Neural cell (in vitro differentiated cells): Measurements from ENCODE around the gene SHROOM2. TPM values are rescaled to one million over a fixed set of nuclear protein-coding genes. Genes with fewer than 3 reads are reported as not detected.

ENCODE experiments used
- H2AFZ ChIP-seq: fragments of 200-600, 300-800 bp; sonication (generic), shearing (Covaris generic); 2 replicates; pipeline ENCODE4 v1.6.0; 2014; ENCODE audit warnings: low read depth, mild to moderate bottlenecking, antibody characterized with exemption, low read length, moderate library complexity
- H3F3A ChIP-seq: fragments of 200-600 bp; shearing (Covaris generic); 2 replicates; pipeline ENCODE4 v1.6.1; 2016; ENCODE audit warnings: mild to moderate bottlenecking, moderate library complexity, mixed read lengths, antibody characterized with exemption, low read length; ENCODE audit not compliant: insufficient read depth, poor library complexity, severe bottlenecking
- H3K27ac ChIP-seq: fragments of 200-600, 300-800 bp; sonication (generic), shearing (Covaris generic); 2 replicates; pipeline ENCODE4 v1.5.1; 2014; ENCODE audit warnings: mild to moderate bottlenecking, low read length, moderate library complexity
- H3K27me3 ChIP-seq: fragments of 300-800, 200-600 bp; sonication (generic), shearing (Covaris generic); 2 replicates; pipeline ENCODE4 v1.6.0; 2014; ENCODE audit warnings: mild to moderate bottlenecking, low read depth, low read length, moderate library complexity; ENCODE audit not compliant: insufficient read depth
- H3K36me3 ChIP-seq: fragments of 300-800, 200-600 bp; sonication (generic), shearing (Covaris generic); 2 replicates; pipeline ENCODE4 v1.5.1; 2014; ENCODE audit warnings: mild to moderate bottlenecking, antibody characterized with exemption, low read length, moderate library complexity; ENCODE audit not compliant: insufficient read depth
- H3K4me2 ChIP-seq: fragments of 300-800, 200-600 bp; sonication (generic), shearing (Covaris generic); 2 replicates; pipeline ENCODE4 v1.6.0; 2014; ENCODE audit warnings: mild to moderate bottlenecking, low read length
- H3K4me3 ChIP-seq: fragments of 300-800, 200-600 bp; sonication (generic), shearing (Covaris generic); 2 replicates; pipeline ENCODE4 v1.5.1; 2014; ENCODE audit warnings: mild to moderate bottlenecking, low read length, moderate library complexity
- H3K79me2 ChIP-seq: fragments of 200-600 bp; shearing (Covaris generic); replicated peaks from 2 replicates; pipeline ENCODE4 v1.6.0; 2014; ENCODE audit warnings: mild to moderate bottlenecking, low read length, moderate library complexity; ENCODE audit not compliant: insufficient read depth
- H3K9ac ChIP-seq: fragments of 300-800, 200-600 bp; sonication (generic), shearing (Covaris generic); 2 replicates; pipeline ENCODE4 v1.6.1; 2016; ENCODE audit warnings: mild to moderate bottlenecking, low read length, mixed read lengths
- H3K9me2 ChIP-seq: fragments of 200-600 bp; shearing (Covaris generic); 2 replicates; pipeline ENCODE4 v1.6.1; 2016; ENCODE audit warnings: mild to moderate bottlenecking, low read length, mixed read lengths; ENCODE audit not compliant: insufficient read depth
- H3K9me3 ChIP-seq: fragments of 200-600, 300-800 bp; sonication (generic), shearing (Covaris generic); 2 replicates; pipeline ENCODE4 v1.6.1; 2016; ENCODE audit warnings: mild to moderate bottlenecking, mixed run types, low read length, moderate library complexity, mixed read lengths
- H4K20me1 ChIP-seq: fragments of 200-600 bp; shearing (Covaris generic); 2 replicates; pipeline ENCODE4 v1.6.1; 2016; ENCODE audit warnings: mild to moderate bottlenecking, mixed run types; ENCODE audit not compliant: insufficient read depth
- EP300 ChIP-seq: fragments of 450-650 bp; conservative IDR thresholded peaks from 2 replicates; pipeline ENCODE4 v1.6.1; 2014; ENCODE audit warnings: antibody characterized with exemption, mild to moderate bottlenecking, moderate library complexity; ENCODE audit not compliant: poor library complexity, severe bottlenecking
- EZH2 ChIP-seq: fragments of 200-600, 300-800 bp; shearing (Covaris generic), sonication (generic); IDR thresholded peaks from 2 replicates; pipeline ENCODE4 v1.6.1; 2014; ENCODE audit warnings: antibody characterized with exemption, low read length, borderline replicate concordance, mild to moderate bottlenecking; ENCODE audit not compliant: insufficient read depth, poor library complexity, severe bottlenecking
- MXI1 ChIP-seq: fragments of 450-650 bp; conservative IDR thresholded peaks from 2 replicates; pipeline ENCODE4 v1.6.1; 2014; ENCODE audit warnings: antibody characterized with exemption, mild to moderate bottlenecking; ENCODE audit not compliant: poor library complexity, severe bottlenecking
- POLR2AphosphoS5 ChIP-seq: IDR thresholded peaks from 2 replicates; pipeline ENCODE4 v1.6.1; 2012
- RAD21 ChIP-seq: fragments of 450-650 bp; conservative IDR thresholded peaks from 2 replicates; pipeline ENCODE4 v1.6.1; 2014; ENCODE audit warnings: antibody characterized with exemption, mild to moderate bottlenecking, moderate library complexity
- SMC3 ChIP-seq: fragments of 450-650 bp; conservative IDR thresholded peaks from 2 replicates; pipeline ENCODE4 v1.6.1; 2014; ENCODE audit warnings: antibody characterized with exemption, mild to moderate bottlenecking, moderate library complexity; ENCODE audit not compliant: poor library complexity
- TAF1 ChIP-seq: IDR thresholded peaks from 2 replicates; pipeline ENCODE4 v1.6.1; 2012; ENCODE audit warnings: low read depth
- polyA plus RNA-seq: library from polyadenylated mRNA; depleted of rRNA; stranded (reverse); fragments of >200 nt; gene quantifications from 2 replicates; pipeline ENCODE4 v1.2.3, GENCODE V29; 2014
- TF ChIP-seq, protein P1 (sequence below): fragments of 450-650 bp; IDR thresholded peaks from 2 replicates; pipeline ENCODE4 v1.5.1; 2014; ENCODE audit warnings: antibody characterized with exemption, mild to moderate bottlenecking, moderate library complexity; ENCODE audit not compliant: poor library complexity, severe bottlenecking
- TF ChIP-seq, protein P2 (sequence below): IDR thresholded peaks from 2 replicates; pipeline ENCODE4 v1.6.1; 2012; ENCODE audit warnings: borderline replicate concordance

Gene SHROOM2
- polyA plus RNA-seq, 1 donor from 2014 or later = 9.2 TPM

DNA sequence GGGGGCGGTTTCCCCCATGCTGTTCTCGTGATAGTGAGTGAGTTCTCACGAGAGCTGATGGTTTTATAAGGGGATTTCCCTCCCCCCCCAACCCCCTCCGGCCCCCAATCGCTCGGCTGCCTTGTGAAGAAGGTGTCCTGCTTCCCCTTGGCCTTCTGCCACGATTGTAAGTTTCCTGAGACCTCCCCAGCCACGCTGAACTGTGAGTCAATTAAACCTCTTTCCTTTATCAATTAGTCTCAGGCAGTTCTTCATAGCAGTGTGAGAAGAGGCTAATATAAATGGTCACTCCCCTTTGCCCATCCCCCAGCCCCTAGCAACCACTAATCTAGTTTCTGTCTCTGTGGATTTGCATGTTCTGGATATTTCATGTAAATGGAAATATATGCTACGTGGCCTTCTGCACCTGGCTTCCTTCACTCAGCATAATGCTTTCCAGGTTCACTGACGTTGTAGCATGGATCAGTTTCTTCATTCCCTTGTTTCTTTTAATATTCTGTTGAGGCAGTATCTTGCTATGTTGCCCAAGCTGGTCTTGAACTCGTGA lies 37.0 kb upstream of the SHROOM2 start:
- Histone ChIP-seq H3K4me3 (no peak overlapping the region), H2AFZ (no peak overlapping the region), H3F3A (no peaks in the 10 kb centered on the region), H3K27ac (no peak overlapping the region), H3K4me2 (no peak overlapping the region), H3K9ac (no peak overlapping the region), H3K79me2 (no peaks in the 10 kb centered on the region), H4K20me1 (no peaks in the 10 kb centered on the region), H3K9me2 (no peaks in the 10 kb centered on the region), H3K36me3 (no peaks in the 10 kb centered on the region), H3K9me3 (no peaks in the 10 kb centered on the region), H3K27me3 (no peaks in the 10 kb centered on the region)
- no peak for TF ChIP-seq EZH2
- TF ChIP-seq, protein P1, sequence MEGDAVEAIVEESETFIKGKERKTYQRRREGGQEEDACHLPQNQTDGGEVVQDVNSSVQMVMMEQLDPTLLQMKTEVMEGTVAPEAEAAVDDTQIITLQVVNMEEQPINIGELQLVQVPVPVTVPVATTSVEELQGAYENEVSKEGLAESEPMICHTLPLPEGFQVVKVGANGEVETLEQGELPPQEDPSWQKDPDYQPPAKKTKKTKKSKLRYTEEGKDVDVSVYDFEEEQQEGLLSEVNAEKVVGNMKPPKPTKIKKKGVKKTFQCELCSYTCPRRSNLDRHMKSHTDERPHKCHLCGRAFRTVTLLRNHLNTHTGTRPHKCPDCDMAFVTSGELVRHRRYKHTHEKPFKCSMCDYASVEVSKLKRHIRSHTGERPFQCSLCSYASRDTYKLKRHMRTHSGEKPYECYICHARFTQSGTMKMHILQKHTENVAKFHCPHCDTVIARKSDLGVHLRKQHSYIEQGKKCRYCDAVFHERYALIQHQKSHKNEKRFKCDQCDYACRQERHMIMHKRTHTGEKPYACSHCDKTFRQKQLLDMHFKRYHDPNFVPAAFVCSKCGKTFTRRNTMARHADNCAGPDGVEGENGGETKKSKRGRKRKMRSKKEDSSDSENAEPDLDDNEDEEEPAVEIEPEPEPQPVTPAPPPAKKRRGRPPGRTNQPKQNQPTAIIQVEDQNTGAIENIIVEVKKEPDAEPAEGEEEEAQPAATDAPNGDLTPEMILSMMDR = no peak
- no peak for TF ChIP-seq MXI1
- no peak for TF ChIP-seq EP300
- no peak for TF ChIP-seq SMC3
- TF ChIP-seq TAF1 = no peak
- TF ChIP-seq RAD21 = no peak
- no peak for TF ChIP-seq POLR2AphosphoS5
- TF ChIP-seq, protein P2, sequence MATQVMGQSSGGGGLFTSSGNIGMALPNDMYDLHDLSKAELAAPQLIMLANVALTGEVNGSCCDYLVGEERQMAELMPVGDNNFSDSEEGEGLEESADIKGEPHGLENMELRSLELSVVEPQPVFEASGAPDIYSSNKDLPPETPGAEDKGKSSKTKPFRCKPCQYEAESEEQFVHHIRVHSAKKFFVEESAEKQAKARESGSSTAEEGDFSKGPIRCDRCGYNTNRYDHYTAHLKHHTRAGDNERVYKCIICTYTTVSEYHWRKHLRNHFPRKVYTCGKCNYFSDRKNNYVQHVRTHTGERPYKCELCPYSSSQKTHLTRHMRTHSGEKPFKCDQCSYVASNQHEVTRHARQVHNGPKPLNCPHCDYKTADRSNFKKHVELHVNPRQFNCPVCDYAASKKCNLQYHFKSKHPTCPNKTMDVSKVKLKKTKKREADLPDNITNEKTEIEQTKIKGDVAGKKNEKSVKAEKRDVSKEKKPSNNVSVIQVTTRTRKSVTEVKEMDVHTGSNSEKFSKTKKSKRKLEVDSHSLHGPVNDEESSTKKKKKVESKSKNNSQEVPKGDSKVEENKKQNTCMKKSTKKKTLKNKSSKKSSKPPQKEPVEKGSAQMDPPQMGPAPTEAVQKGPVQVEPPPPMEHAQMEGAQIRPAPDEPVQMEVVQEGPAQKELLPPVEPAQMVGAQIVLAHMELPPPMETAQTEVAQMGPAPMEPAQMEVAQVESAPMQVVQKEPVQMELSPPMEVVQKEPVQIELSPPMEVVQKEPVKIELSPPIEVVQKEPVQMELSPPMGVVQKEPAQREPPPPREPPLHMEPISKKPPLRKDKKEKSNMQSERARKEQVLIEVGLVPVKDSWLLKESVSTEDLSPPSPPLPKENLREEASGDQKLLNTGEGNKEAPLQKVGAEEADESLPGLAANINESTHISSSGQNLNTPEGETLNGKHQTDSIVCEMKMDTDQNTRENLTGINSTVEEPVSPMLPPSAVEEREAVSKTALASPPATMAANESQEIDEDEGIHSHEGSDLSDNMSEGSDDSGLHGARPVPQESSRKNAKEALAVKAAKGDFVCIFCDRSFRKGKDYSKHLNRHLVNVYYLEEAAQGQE = no peak

DNA sequence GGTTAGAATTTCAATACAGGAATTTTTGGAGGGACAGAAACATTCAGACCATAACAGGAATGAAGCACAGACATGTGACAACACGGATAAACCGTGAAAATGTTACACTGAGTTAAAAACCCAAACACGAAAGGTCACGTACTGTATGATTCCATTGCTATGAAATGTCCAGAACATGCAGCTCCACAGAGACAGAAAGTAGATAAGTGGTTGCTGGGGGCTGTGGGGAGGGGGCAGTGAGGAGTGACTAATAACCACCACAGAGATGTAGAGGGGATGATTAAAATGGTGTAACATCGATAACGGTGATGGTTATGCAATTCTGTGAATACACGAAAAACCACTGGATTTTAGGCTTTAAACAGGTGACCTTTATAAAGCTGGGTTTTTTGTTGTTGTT lies 28.9 kb upstream of the SHROOM2 start:
- no peak overlapping the region for H3K9ac ChIP-seq
- no peaks in the 10 kb centered on the region for H3K36me3 ChIP-seq
- no peak overlapping the region for H3K4me2 ChIP-seq

More for the DNA sequence above, 28.9 kb upstream of the SHROOM2 start:
- Histone ChIP-seq H3K4me3 (no peak overlapping the region), H3K27me3 (no peaks in the 10 kb centered on the region), H3K9me2 (no peaks in the 10 kb centered on the region), H3K27ac (no peak overlapping the region), H2AFZ (no peak overlapping the region), H3F3A (no peaks in the 10 kb centered on the region), H4K20me1 (no peaks in the 10 kb centered on the region), H3K79me2 (no peaks in the 10 kb centered on the region), H3K9me3 (no peaks in the 10 kb centered on the region)
- TF ChIP-seq POLR2AphosphoS5 (no peak), TAF1 (no peak)
